HepG2 (cell line): ENCODE measurements around the gene JAK1.

Experiments
- ARID2 ChIP-seq: sonication (generic); formaldehyde crosslinking; IDR thresholded peaks from 2 replicates; pipeline ENCODE4 v1.8.1; 2022; ENCODE audit warnings: mild to moderate bottlenecking, missing genetic modification reagents, borderline replicate concordance
- CTCF ChIP-seq: sonication (generic); formaldehyde crosslinking; IDR thresholded peaks from 2 replicates; pipeline ENCODE4 v1.5.0; 2020; ENCODE audit warnings: mild to moderate bottlenecking, missing genetic modification reagents, moderate library complexity
- EZH2 ChIP-seq: conservative IDR thresholded peaks from 2 replicates; pipeline ENCODE4 v1.6.1; 2012; ENCODE audit warnings: mild to moderate bottlenecking, low read depth, low read length, moderate library complexity
- FOXK2 ChIP-seq: fragments of 450-650 bp; IDR thresholded peaks from 2 replicates; pipeline ENCODE4 v1.6.1; 2016
- GTF2F1 ChIP-seq: fragments of 150-350 bp; IDR thresholded peaks from 2 replicates; pipeline ENCODE4 v1.6.1; 2014; ENCODE audit warnings: low read length
- NFYB ChIP-seq: sonication (generic); formaldehyde crosslinking; IDR thresholded peaks from 2 replicates; pipeline ENCODE4 v1.4.0; 2020; ENCODE audit warnings: missing genetic modification reagents
- SNRNP70 ChIP-seq: fragments of 200-400 bp; formaldehyde crosslinking; IDR thresholded peaks from 2 replicates; pipeline ENCODE4 v1.6.1; 2017; ENCODE audit warnings: mild to moderate bottlenecking, low read depth, low read length, moderate library complexity

GRCh38 chr1:64811131-64811530 lies 155.2 kb downstream of the JAK1 start:
- TF ChIP-seq CTCF (CRISPR knock-in tag) (no peak), SNRNP70 (no peak), NFYB (no peak), FOXK2 (no peak), GTF2F1 (no peak), ARID2 (CRISPR knock-in tag) (no peak), EZH2 (no peak)
